Left lung (tissue), 10 donors: ENCODE data around the gene RPL23. TPM values are rescaled to one million over a fixed set of nuclear protein-coding genes. Genes with fewer than 3 reads are reported as not detected.
A peak's percentile ranks its signal among the peaks of the same experiment; 100 is the strongest.

Experiments used
- ATAC-seq: fragments of 200-7000 bp; cut with Tn5 transposase; one replicate; pipeline ENCODE4 v1.9.1; 2020; ENCODE audit warnings: moderate library complexity
- DNase-seq, 4 donors: peaks; one replicate each; pipeline ENCODE4 v3.0.0-alpha.2; 2013 to 2020
- H3K27ac ChIP-seq, 2 donors: fragments of 200-600 bp; sonication (generic) in 1 of 2; one replicate each; pipeline versions ENCODE4 v1.5.0 to v1.8.0; 2020 to 2021
- H3K27me3 ChIP-seq, 2 donors: fragments of 200-600 bp; sonication (generic) in 1 of 2; one replicate each; pipeline versions ENCODE4 v1.5.0 to v1.8.0; 2020 to 2021
- H3K36me3 ChIP-seq, 2 donors: fragments of 200-600 bp; sonication (generic) in 1 of 2; one replicate each; pipeline versions ENCODE4 v1.5.0 to v1.8.0; 2020 to 2021
- H3K4me1 ChIP-seq, 2 donors: fragments of 200-600 bp; one replicate each; pipeline ENCODE4 v1.8.0; 2021
- H3K4me3 ChIP-seq, 2 donors: fragments of 200-600 bp; sonication (generic) in 1 of 2; one replicate each; pipeline versions ENCODE4 v1.5.0 to v1.8.0; 2020 to 2021; ENCODE audit warnings: mild to moderate bottlenecking in 1 of 2
- H3K9me3 ChIP-seq, 2 donors: fragments of 200-600 bp; sonication (generic) in 1 of 2; one replicate each; pipeline versions ENCODE4 v1.5.0 to v1.8.0; 2020 to 2021
- CTCF ChIP-seq, 2 donors: fragments of 200-600 bp; sonication (generic) in 1 of 2; IDR thresholded peaks; one replicate each; pipeline versions ENCODE4 v1.5.0 to v1.8.0; 2021; ENCODE audit warnings: antibody characterized with exemption in 2 of 2
- intact Hi-C, 2 donors: fragments of 100-400 bp; cut with DNase I; formaldehyde crosslinking; loops; one replicate each; pipeline versions ENCODE4 v1.11.2 to v1.14.2; 2022
- polyA plus RNA-seq, 6 donors: library from polyadenylated mRNA; unstranded; fragments of 120-200 nt; gene quantifications; one replicate each; pipeline ENCODE4 v1.2.1, GENCODE V29; 2013; ENCODE audit not compliant: insufficient read length in 6 of 6
- total RNA-seq, 2 donors: library from RNA; stranded (reverse); fragmentation: NEBNext Ultra II Directional; extraction: Animal tissue kit (Norgen Biotek cat#: 25700); gene quantifications; one replicate each; pipeline ENCODE4 v1.2.1, GENCODE V29; 2021
- donor health status: DM: no; HTN: yes; CAD: no.
- donor health status: DM: no; HTN: no; CAD: no.

The RPL23 gene
- total and polyA plus RNA-seq, 8 donors: 1,144 to 3,076 (median 2,699) TPM

DNA sequence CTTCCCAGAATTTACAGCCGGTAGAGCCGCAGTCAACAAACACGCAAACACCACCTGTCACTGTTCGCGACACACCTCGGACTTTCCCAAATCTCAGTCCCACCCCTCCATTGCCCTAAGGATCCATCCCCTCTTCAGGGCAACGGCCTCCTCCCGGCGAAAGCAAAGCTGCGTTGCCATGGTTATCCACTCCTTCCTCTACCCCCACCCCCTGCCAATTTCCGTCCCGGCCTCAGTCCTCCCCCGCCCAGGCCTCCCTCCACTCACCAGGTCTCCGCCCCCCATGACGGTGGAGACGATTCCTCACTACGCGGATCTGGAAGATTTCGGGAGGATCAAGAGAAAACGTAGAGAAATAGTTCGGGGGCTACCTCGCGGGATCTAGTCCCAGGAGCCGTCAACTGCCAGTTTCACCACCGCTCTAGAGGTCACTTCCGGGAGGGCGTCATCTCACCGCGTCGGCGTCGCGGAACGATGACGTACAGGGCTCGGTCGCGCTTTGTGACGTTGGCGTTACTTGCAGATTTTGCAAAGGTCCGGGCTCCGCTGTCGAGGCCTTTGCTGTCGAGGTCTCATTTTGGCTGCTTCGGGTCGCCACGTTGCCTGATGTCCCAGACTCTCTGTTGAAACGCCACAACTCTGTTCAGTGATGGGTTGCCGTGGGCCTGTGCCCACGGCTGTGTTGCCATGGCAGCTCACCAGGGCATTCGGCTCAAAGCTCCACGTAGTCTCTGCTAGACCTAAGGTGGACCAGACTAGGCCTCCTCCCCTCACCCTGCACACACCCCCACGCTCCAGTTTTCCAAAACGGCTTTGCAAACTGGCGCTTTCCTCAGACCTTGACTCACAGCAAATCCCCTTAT is 28.4 kb downstream of the RPL23 start, which contains the start of gene CWC25:
Gene CWC25, minus strand, starts transcription at position 423 of the 863 bp plus-strand sequence. Its CDS starts 138 bp downstream, at position 285.
- DNase-seq (peak; percentile 92 to 100 (median 96)), ATAC-seq (peak; percentile 90)
- intact Hi-C loops: no loop called here
- H3K27me3 ChIP-seq: no peaks in the 10 kb centered on the region
- H3K4me3 ChIP-seq: peak within 1 kb of the TSS; percentile 84 to 91
- peaks cover 11 to 35% of the 10 kb centered on the region in 2 donors for H3K4me1 ChIP-seq
- peak within 1 kb of the TSS; percentile 94 to 95 for H3K27ac ChIP-seq
- no peaks in the 10 kb centered on the region for H3K9me3 ChIP-seq
- peaks cover 0 to 18% of the 10 kb centered on the region in 2 donors for H3K36me3 ChIP-seq
- TF ChIP-seq CTCF (IDR thresholded peaks at IDR 0.05): no peak

DNA sequence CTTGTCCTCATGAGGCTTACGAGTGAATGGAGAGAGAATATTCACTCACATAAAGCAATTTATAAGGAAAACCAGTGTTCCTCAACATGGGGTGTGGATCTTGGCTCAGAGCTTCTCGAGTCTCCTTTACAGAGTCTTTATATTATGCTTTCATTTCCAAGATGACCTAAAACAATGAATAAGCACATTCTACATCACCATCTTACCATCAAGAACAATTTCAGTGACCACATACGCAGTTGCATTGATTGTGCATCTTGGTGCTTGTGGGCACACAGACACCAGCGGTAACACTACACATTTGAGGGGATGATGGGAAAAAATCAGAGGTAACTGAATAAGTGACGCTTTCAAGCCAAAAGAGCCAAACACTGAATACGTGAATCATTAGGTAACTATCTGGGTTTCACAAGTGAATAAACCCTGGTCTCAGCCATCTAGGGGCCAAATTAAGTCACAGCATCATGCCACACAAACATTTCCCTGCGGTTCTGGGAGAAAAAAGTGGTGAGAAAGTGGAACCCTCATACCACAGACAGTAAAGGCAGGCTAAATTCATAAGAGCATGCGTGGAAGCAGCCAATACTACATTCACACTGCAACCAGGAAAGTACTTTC is 37.8 kb downstream of the RPL23 start:
- Histone ChIP-seq H3K36me3 (peaks cover 0 to 100% of the 10 kb centered on the region in 2 donors), H3K27me3 (no peaks in the 10 kb centered on the region), H3K4me1 (no peaks in the 10 kb centered on the region), H3K4me3 (no peak overlapping the region), H3K27ac (no peak overlapping the region), H3K9me3 (no peaks in the 10 kb centered on the region)
- DNase-seq (no peak), ATAC-seq (no peak)
- intact Hi-C loops: no loop called here
- TF ChIP-seq CTCF (IDR thresholded peaks at IDR 0.05): no peak

DNA sequence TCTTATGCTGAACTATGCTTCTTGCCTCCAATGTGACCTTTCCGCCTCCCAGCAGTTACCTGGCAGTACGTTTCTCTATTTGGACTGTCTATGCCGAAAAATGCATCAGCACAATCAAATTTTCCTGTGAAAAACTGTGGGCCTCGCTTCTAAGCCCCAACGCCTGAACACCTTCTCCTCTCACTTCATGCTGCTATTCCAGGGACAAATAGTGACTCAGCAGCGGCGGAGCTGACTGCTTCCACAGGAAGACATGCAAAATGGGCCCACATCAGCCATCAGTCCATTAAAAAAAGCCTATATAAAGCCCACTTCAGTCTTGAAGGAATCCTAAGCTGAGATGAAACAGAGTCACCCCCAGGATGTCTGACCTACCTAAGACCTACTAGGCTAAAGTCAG is 43.7 kb downstream of the RPL23 start:
- no peaks in the 10 kb centered on the region for H3K9me3 ChIP-seq
- DNase-seq (no peak), ATAC-seq (no peak)
- intact Hi-C loops: no loop called here
- H3K4me1 ChIP-seq: no peaks in the 10 kb centered on the region
- no peak overlapping the region for H3K4me3 ChIP-seq
- peaks cover 0 to 100% of the 10 kb centered on the region in 2 donors for H3K36me3 ChIP-seq
- no peak for TF ChIP-seq CTCF (IDR thresholded peaks at IDR 0.05)
- no peak overlapping the region for H3K27ac ChIP-seq
- no peaks in the 10 kb centered on the region for H3K27me3 ChIP-seq

GRCh38 chr17:38800237-38800760 is 53.2 kb downstream of the RPL23 start:
- H3K9me3 ChIP-seq: no peaks in the 10 kb centered on the region
- ATAC-seq (no peak), DNase-seq (no peak)
- TF ChIP-seq CTCF (IDR thresholded peaks at IDR 0.05): no peak
- intact Hi-C loops: no loop called here
- peaks cover 18 to 42% of the 10 kb centered on the region in 2 donors for H3K4me1 ChIP-seq
- peak overlapping the region; percentile 88 to 90 for H3K4me3 ChIP-seq
- peaks cover 0 to 54% of the 10 kb centered on the region in 2 donors for H3K36me3 ChIP-seq
- H3K27ac ChIP-seq: peak overlapping the region; percentile 99
- no peaks in the 10 kb centered on the region for H3K27me3 ChIP-seq
